HepG2 (cell line): ENCODE results near the gene FKBP10. TPM values are rescaled to one million over a fixed set of nuclear protein-coding genes. Genes with fewer than 3 reads are reported as not detected.

Experiments used
- AGO2 ChIP-seq: fragments of 200-400 bp; formaldehyde crosslinking; optimal IDR thresholded peaks from 2 replicates; pipeline ENCODE3; 2017; ENCODE audit warnings: mild to moderate bottlenecking, low read depth, low read length, moderate library complexity
- ATAD3A ChIP-seq: sonication (generic); formaldehyde crosslinking; IDR thresholded peaks from 2 replicates; pipeline ENCODE4 v1.4.0; 2020; ENCODE audit warnings: missing genetic modification reagents
- GATAD2A ChIP-seq: IDR thresholded peaks from 2 replicates; pipeline ENCODE4 v1.6.1; 2016
- HCFC1 ChIP-seq: fragments of 150-350 bp; IDR thresholded peaks from 2 replicates; pipeline ENCODE4 v1.6.1; 2014; ENCODE audit warnings: low read depth, low read length
- ONECUT2 ChIP-seq: sonication (generic); formaldehyde crosslinking; IDR thresholded peaks from 2 replicates; pipeline ENCODE4 v1.4.0; 2020; ENCODE audit warnings: missing genetic modification reagents
- POLR2AphosphoS2 ChIP-seq: IDR thresholded peaks from 2 replicates; pipeline ENCODE4 v1.6.1; 2011; ENCODE audit warnings: low read depth, low read length, improper control_type of control experiment
- POLR2AphosphoS5 ChIP-seq: IDR thresholded peaks from 2 replicates; pipeline ENCODE4 v1.6.1; 2012; ENCODE audit warnings: low read depth, low read length
- PRPF4 ChIP-seq: fragments of 200-400 bp; formaldehyde crosslinking; IDR thresholded peaks from 2 replicates; pipeline ENCODE4 v1.6.1; 2016; ENCODE audit warnings: low read length, low read depth; ENCODE audit not compliant: poor library complexity, severe bottlenecking
- SMAD1 ChIP-seq: sonication (generic); formaldehyde crosslinking; IDR thresholded peaks from 2 replicates; pipeline ENCODE4 v1.4.0; 2020; ENCODE audit warnings: missing genetic modification reagents, low read depth, mild to moderate bottlenecking, borderline replicate concordance
- SP2 ChIP-seq: sonication (generic); formaldehyde crosslinking; IDR thresholded peaks from 2 replicates; pipeline ENCODE4 v1.5.1; 2020; ENCODE audit warnings: mild to moderate bottlenecking, missing genetic modification reagents
- SRSF1 ChIP-seq: fragments of 200-400 bp; formaldehyde crosslinking; optimal IDR thresholded peaks from 2 replicates; pipeline ENCODE3; 2017; ENCODE audit warnings: mild to moderate bottlenecking, low read depth, low read length, moderate library complexity
- TEAD2 ChIP-seq: sonication (generic); formaldehyde crosslinking; IDR thresholded peaks from 2 replicates; pipeline ENCODE4 v1.9.0; 2021; ENCODE audit warnings: missing genetic modification reagents
- ZBTB3 ChIP-seq: sonication (generic); formaldehyde crosslinking; IDR thresholded peaks from 2 replicates; pipeline ENCODE4 v1.4.0; 2020; ENCODE audit warnings: low read depth, mild to moderate bottlenecking, moderate library complexity, missing genetic modification reagents, borderline replicate concordance
- ZFP36L2 ChIP-seq: sonication (generic); formaldehyde crosslinking; IDR thresholded peaks from 2 replicates; pipeline ENCODE4 v1.4.0; 2020; ENCODE audit warnings: missing genetic modification reagents
- ZFP41 ChIP-seq: sonication (generic); formaldehyde crosslinking; IDR thresholded peaks from 2 replicates; pipeline ENCODE4 v1.4.0; 2020; ENCODE audit warnings: mild to moderate bottlenecking, missing genetic modification reagents, borderline replicate concordance
- ZNF10 ChIP-seq: sonication (generic); formaldehyde crosslinking; IDR thresholded peaks from 2 replicates; pipeline ENCODE4 v1.4.0; 2020; ENCODE audit warnings: mild to moderate bottlenecking, low read depth, missing genetic modification reagents, borderline replicate concordance
- ZNF251 ChIP-seq: sonication (generic); formaldehyde crosslinking; IDR thresholded peaks from 2 replicates; pipeline ENCODE4 v1.9.0; 2021; ENCODE audit warnings: mild to moderate bottlenecking, missing genetic modification reagents
- ZNF790 ChIP-seq: sonication (generic); formaldehyde crosslinking; IDR thresholded peaks from 2 replicates; pipeline ENCODE4 v1.8.0; 2022; ENCODE audit warnings: missing genetic modification reagents, mild to moderate bottlenecking, borderline replicate concordance
- polyA plus RNA-seq, 8 experiments: library from polyadenylated mRNA; depleted of rRNA in 3 of 8; stranded (reverse) in 7 of 8; unstranded in 1 of 8; fragments of >200 nt; fragmentation: Illumina TruSeq in 4 of 8; extraction: Trizol in 4 of 8; gene quantifications; 2 replicates each; pipeline versions ENCODE4 v1.2.1 to v1.2.3, GENCODE V29; 2011 to 2016; ENCODE audit warnings: low read depth in 4 of 8, missing spikeins in 1 of 8, mixed read lengths in 1 of 8; ENCODE audit not compliant: insufficient read depth in 1 of 8
- total RNA-seq, 5 experiments: library from RNA; depleted of rRNA; stranded (reverse); fragments of >200 nt; fragmentation: Illumina TruSeq; extraction: Trizol; gene quantifications; 2 replicates each; pipeline ENCODE4 v1.2.3, GENCODE V29; 2016; ENCODE audit warnings: low read depth in 1 of 5
- TF ChIP-seq, protein P1 (sequence below): sonication (generic); formaldehyde crosslinking; IDR thresholded peaks from 2 replicates; pipeline ENCODE4 v1.8.0; 2022; ENCODE audit warnings: missing genetic modification reagents, mild to moderate bottlenecking, borderline replicate concordance
- TF ChIP-seq, protein P2 (sequence below): sonication (generic); formaldehyde crosslinking; IDR thresholded peaks from 2 replicates; pipeline ENCODE4 v1.5.0; 2020; ENCODE audit warnings: mild to moderate bottlenecking, missing genetic modification reagents
- TF ChIP-seq, protein P3 (sequence below): sonication (generic); formaldehyde crosslinking; IDR thresholded peaks from 2 replicates; pipeline ENCODE4 v1.9.0; 2021; ENCODE audit warnings: missing genetic modification reagents, borderline replicate concordance
- TF ChIP-seq, protein P4 (sequence below): sonication (generic); formaldehyde crosslinking; IDR thresholded peaks from 2 replicates; pipeline ENCODE4 v1.8.1; 2023; ENCODE audit warnings: missing genetic modification reagents, mild to moderate bottlenecking, borderline replicate concordance
- TF ChIP-seq, protein P5 (sequence below): sonication (generic); formaldehyde crosslinking; IDR thresholded peaks from 2 replicates; pipeline ENCODE4 v1.8.1; 2023; ENCODE audit warnings: mild to moderate bottlenecking, missing genetic modification reagents

FKBP10 gene
- total and polyA plus RNA-seq, 2 of the 13 experiments (the other 11 are each of a cell fraction or from before 2014, with no cell fraction given), result 149 to 573 TPM

DNA sequence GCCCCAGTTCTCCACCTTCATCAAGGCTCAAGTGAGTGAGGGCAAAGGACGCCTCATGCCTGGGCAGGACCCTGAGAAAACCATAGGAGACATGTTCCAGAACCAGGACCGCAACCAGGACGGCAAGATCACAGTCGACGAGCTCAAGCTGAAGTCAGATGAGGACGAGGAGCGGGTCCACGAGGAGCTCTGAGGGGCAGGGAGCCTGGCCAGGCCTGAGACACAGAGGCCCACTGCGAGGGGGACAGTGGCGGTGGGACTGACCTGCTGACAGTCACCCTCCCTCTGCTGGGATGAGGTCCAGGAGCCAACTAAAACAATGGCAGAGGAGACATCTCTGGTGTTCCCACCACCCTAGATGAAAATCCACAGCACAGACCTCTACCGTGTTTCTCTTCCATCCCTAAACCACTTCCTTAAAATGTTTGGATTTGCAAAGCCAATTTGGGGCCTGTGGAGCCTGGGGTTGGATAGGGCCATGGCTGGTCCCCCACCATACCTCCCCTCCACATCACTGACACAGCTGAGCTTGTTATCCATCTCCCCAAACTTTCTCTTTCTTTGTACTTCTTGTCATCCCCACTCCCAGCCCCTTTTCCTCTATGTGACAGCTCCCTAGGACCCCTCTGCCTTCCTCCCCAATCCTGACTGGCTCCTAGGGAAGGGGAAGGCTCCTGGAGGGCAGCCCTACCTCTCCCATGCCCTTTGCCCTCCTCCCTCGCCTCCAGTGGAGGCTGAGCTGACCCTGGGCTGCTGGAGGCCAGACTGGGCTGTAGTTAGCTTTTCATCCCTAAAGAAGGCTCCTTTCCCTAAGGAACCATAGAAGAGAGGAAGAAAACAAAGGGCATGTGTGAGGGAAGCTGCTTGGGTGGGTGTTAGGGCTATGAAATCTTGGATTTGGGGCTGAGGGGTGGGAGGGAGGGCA lies 9.7 kb downstream of the FKBP10 start (continued):
- no peak for TF ChIP-seq ZFP41 (CRISPR knock-in tag)
- peak; percentile 24; the same call in 1 of the 2 replicates for TF ChIP-seq POLR2AphosphoS2
- TF ChIP-seq ZNF790 (CRISPR knock-in tag), result no peak
- TF ChIP-seq, protein P1, sequence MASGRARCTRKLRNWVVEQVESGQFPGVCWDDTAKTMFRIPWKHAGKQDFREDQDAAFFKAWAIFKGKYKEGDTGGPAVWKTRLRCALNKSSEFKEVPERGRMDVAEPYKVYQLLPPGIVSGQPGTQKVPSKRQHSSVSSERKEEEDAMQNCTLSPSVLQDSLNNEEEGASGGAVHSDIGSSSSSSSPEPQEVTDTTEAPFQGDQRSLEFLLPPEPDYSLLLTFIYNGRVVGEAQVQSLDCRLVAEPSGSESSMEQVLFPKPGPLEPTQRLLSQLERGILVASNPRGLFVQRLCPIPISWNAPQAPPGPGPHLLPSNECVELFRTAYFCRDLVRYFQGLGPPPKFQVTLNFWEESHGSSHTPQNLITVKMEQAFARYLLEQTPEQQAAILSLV, result peak; percentile 59; the same call in 1 of the 2 replicates
- TF ChIP-seq AGO2, result peak; percentile 67
- TF ChIP-seq ZNF10 (CRISPR knock-in tag), result no peak
- TF ChIP-seq TEAD2 (CRISPR knock-in tag), result no peak
- TF ChIP-seq, protein P2, sequence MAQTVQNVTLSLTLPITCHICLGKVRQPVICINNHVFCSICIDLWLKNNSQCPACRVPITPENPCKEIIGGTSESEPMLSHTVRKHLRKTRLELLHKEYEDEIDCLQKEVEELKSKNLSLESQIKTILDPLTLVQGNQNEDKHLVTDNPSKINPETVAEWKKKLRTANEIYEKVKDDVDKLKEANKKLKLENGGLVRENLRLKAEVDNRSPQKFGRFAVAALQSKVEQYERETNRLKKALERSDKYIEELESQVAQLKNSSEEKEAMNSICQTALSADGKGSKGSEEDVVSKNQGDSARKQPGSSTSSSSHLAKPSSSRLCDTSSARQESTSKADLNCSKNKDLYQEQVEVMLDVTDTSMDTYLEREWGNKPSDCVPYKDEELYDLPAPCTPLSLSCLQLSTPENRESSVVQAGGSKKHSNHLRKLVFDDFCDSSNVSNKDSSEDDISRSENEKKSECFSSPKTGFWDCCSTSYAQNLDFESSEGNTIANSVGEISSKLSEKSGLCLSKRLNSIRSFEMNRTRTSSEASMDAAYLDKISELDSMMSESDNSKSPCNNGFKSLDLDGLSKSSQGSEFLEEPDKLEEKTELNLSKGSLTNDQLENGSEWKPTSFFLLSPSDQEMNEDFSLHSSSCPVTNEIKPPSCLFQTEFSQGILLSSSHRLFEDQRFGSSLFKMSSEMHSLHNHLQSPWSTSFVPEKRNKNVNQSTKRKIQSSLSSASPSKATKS, result no peak
- no peak for TF ChIP-seq HCFC1
- TF ChIP-seq, protein P3, sequence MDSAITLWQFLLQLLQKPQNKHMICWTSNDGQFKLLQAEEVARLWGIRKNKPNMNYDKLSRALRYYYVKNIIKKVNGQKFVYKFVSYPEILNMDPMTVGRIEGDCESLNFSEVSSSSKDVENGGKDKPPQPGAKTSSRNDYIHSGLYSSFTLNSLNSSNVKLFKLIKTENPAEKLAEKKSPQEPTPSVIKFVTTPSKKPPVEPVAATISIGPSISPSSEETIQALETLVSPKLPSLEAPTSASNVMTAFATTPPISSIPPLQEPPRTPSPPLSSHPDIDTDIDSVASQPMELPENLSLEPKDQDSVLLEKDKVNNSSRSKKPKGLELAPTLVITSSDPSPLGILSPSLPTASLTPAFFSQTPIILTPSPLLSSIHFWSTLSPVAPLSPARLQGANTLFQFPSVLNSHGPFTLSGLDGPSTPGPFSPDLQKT, result no peak
- TF ChIP-seq, protein P4, sequence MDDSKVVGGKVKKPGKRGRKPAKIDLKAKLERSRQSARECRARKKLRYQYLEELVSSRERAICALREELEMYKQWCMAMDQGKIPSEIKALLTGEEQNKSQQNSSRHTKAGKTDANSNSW, result no peak
- TF ChIP-seq, protein P5, sequence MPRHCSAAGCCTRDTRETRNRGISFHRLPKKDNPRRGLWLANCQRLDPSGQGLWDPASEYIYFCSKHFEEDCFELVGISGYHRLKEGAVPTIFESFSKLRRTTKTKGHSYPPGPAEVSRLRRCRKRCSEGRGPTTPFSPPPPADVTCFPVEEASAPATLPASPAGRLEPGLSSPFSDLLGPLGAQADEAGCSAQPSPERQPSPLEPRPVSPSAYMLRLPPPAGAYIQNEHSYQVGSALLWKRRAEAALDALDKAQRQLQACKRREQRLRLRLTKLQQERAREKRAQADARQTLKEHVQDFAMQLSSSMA (CRISPR knock-in tag), result no peak
- no peak for TF ChIP-seq PRPF4
- no peak for TF ChIP-seq SMAD1 (CRISPR knock-in tag)
- no peak for TF ChIP-seq ZBTB3 (CRISPR knock-in tag)
- no peak for TF ChIP-seq SRSF1
- TF ChIP-seq GATAD2A (CRISPR knock-in tag), result no peak
- TF ChIP-seq ATAD3A (CRISPR knock-in tag), result no peak
- no peak for TF ChIP-seq ZFP36L2
- TF ChIP-seq SP2 (CRISPR knock-in tag), result no peak
- peak; percentile 42 for TF ChIP-seq POLR2AphosphoS5
- no peak for TF ChIP-seq ZNF251 (CRISPR knock-in tag)
- no peak for TF ChIP-seq ONECUT2
